Epithelial cell of prostate (primary cell): ENCODE results near the gene HNRNPM.

Experiments used
- DNase-seq: peaks from one replicate; pipeline ENCODE4 v3.0.0-alpha.2; 2011; ENCODE audit warnings: low read depth, low spot score
- H3K27ac ChIP-seq: fragments of 450-650 bp; 2 replicates; pipeline ENCODE4 v1.5.1; 2017; ENCODE audit warnings: mild to moderate bottlenecking

HNRNPM gene

GRCh38 chr19:8530061-8530679 is 85.4 kb downstream of the HNRNPM start:
- DNase-seq, result no peak
- H3K27ac ChIP-seq, result no peak overlapping the region

- no peak for DNase-seq
- H3K27ac ChIP-seq, result no peak overlapping the region
Measured at GRCh38 chr19:8531470-8531869, 86.7 kb downstream of the HNRNPM start.

- no peak overlapping the region for H3K27ac ChIP-seq
- no peak for DNase-seq
Measured at GRCh38 chr19:8532225-8532624, 87.5 kb downstream of the HNRNPM start.

- no peak overlapping the region for H3K27ac ChIP-seq
- no peak for DNase-seq
Measured at GRCh38 chr19:8536282-8536681, 91.5 kb downstream of the HNRNPM start.

GRCh38 chr19:8537099-8537498 is 92.3 kb downstream of the HNRNPM start:
- DNase-seq, result no peak
- H3K27ac ChIP-seq, result no peak overlapping the region
